ENCODE measurements around the gene TEC.

Gene TEC

DNA sequence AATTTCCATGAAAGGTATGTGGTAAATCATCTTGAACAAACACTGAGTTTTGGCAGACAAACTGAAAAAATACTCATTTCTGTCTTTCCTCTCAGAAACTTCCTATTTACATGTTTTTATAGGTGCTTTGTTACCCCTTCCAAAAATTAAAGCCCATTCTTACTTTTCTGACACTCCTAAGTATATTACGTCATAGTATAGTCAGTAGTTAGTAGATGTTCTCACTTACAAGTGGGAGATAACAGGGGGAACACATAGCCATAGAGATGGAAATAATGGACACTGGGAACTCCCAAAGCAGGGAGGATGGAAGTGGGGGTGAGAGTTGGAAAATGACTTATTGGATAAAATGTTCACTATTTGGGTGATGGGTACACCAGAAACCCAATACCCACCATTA, 164.4 kb downstream of the TEC start:
- no peak overlapping the region for H3K27ac ChIP-seq
- H3K9ac ChIP-seq: no peak overlapping the region
- TF ChIP-seq, protein P1, sequence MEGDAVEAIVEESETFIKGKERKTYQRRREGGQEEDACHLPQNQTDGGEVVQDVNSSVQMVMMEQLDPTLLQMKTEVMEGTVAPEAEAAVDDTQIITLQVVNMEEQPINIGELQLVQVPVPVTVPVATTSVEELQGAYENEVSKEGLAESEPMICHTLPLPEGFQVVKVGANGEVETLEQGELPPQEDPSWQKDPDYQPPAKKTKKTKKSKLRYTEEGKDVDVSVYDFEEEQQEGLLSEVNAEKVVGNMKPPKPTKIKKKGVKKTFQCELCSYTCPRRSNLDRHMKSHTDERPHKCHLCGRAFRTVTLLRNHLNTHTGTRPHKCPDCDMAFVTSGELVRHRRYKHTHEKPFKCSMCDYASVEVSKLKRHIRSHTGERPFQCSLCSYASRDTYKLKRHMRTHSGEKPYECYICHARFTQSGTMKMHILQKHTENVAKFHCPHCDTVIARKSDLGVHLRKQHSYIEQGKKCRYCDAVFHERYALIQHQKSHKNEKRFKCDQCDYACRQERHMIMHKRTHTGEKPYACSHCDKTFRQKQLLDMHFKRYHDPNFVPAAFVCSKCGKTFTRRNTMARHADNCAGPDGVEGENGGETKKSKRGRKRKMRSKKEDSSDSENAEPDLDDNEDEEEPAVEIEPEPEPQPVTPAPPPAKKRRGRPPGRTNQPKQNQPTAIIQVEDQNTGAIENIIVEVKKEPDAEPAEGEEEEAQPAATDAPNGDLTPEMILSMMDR (conservative IDR thresholded peaks at IDR 0.05; ENCODE audit: low read depth, low read length): no peak
- no peak overlapping the region for H3K4me3 ChIP-seq (IDR thresholded peaks at IDR 0.05; ENCODE audit: insufficient read depth, low read depth, low read length)
- H3K79me2 ChIP-seq (ENCODE audit: insufficient read depth, low read depth): no peaks in the 10 kb centered on the region
- peaks cover 47% of the 10 kb centered on the region for H3K4me1 ChIP-seq (ENCODE audit: low read depth, poor library complexity, severe bottlenecking)
- H3K27me3 ChIP-seq (ENCODE audit: insufficient read depth, low read depth): no peaks in the 10 kb centered on the region
- no peaks in the 10 kb centered on the region for H3K36me3 ChIP-seq (ENCODE audit: insufficient read depth)
- H3K4me2 ChIP-seq: no peak overlapping the region
- H4K20me1 ChIP-seq (ENCODE audit: insufficient read depth): no peaks in the 10 kb centered on the region
- no peak overlapping the region for H2AFZ ChIP-seq (ENCODE audit: low read depth)

DNA sequence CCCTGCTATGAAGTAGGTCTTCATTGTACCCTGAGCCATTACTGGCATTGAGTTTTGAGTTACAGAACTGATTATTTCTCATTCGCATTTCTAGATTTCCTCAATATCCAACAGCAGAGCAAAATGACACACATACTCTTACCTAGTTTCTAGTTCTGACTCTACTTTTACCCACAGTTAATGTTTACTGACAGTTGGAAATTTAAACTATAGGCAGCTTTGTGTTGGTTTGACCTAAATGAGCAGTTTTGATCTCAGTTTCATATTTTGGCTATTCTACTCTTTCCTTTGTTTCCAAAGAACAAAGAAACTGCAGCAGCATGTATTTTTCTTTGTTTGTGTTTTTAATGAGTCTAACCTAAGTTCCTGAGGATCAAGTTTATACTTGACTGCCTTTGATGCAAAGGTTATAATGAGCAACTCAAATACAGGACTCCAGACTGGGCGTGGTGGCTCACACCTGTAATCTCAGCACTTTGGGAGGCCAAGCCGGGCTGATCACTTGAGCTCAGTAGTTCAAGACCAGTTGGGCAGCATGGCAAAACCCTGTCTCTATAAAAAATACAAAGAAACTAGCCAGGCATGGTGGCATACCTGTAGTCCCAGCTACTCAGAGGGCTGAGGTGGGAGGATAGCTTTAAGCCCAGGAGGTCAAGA, 166.0 kb downstream of the TEC start:
- Histone ChIP-seq H3K36me3 (ENCODE audit: insufficient read depth) (no peaks in the 10 kb centered on the region), H3K9ac (peak overlapping the region; percentile 20; the same call in 1 of the 2 replicates), H3K4me2 (peak overlapping the region; percentile 16; the same call in 1 of the 2 replicates), H4K20me1 (ENCODE audit: insufficient read depth) (no peaks in the 10 kb centered on the region), H3K27me3 (ENCODE audit: insufficient read depth, low read depth) (no peaks in the 10 kb centered on the region), H3K27ac (peak overlapping the region; percentile 86), H2AFZ (ENCODE audit: low read depth) (no peak overlapping the region), H3K79me2 (ENCODE audit: insufficient read depth, low read depth) (no peaks in the 10 kb centered on the region), H3K4me1 (ENCODE audit: low read depth, poor library complexity, severe bottlenecking) (peaks cover 42% of the 10 kb centered on the region), H3K4me3 (IDR thresholded peaks at IDR 0.05; ENCODE audit: insufficient read depth, low read depth, low read length) (no peak overlapping the region)
- TF ChIP-seq, protein P1 (conservative IDR thresholded peaks at IDR 0.05; ENCODE audit: low read depth, low read length): no peak

DNA sequence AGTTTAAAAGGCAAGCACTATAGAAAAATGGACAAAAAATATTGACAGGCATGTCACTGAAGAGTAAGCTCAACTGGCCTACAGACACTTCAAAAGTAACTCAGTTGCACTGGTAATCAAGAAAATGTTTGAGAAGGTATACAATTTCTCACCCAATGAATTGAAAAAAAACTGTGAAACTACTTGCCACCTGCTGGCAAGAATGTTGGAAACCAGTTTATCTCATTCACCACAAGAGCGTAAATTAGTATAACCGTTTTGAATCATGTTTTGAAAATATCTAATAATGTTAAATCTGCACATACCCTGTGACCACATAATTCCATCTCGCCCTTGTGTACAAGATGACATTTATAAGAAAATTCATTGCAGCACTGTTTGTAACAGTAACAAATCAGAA, 167.3 kb downstream of the TEC start:
- H3K79me2 ChIP-seq (ENCODE audit: insufficient read depth, low read depth): no peaks in the 10 kb centered on the region
- H3K36me3 ChIP-seq (ENCODE audit: insufficient read depth): no peaks in the 10 kb centered on the region
- no peaks in the 10 kb centered on the region for H4K20me1 ChIP-seq (ENCODE audit: insufficient read depth)
- H3K4me3 ChIP-seq (IDR thresholded peaks at IDR 0.05; ENCODE audit: insufficient read depth, low read depth, low read length): no peak overlapping the region
- H2AFZ ChIP-seq (ENCODE audit: low read depth): no peak overlapping the region
- H3K9ac ChIP-seq: no peak overlapping the region
- H3K27me3 ChIP-seq (ENCODE audit: insufficient read depth, low read depth): no peaks in the 10 kb centered on the region
- peak overlapping the region; percentile 86; the same call in 1 of the 2 replicates for H3K27ac ChIP-seq
- TF ChIP-seq, protein P1 (conservative IDR thresholded peaks at IDR 0.05; ENCODE audit: low read depth, low read length): no peak
- H3K4me2 ChIP-seq: peak overlapping the region; percentile 16
- H3K4me1 ChIP-seq (ENCODE audit: low read depth, poor library complexity, severe bottlenecking): peaks cover 42% of the 10 kb centered on the region

- Histone ChIP-seq H3K4me1 (ENCODE audit: low read depth, poor library complexity, severe bottlenecking) (peaks cover 36% of the 10 kb centered on the region), H2AFZ (ENCODE audit: low read depth) (no peak overlapping the region), H4K20me1 (ENCODE audit: insufficient read depth) (no peaks in the 10 kb centered on the region), H3K4me3 (IDR thresholded peaks at IDR 0.05; ENCODE audit: insufficient read depth, low read depth, low read length) (no peak overlapping the region), H3K36me3 (ENCODE audit: insufficient read depth) (no peaks in the 10 kb centered on the region), H3K27me3 (ENCODE audit: insufficient read depth, low read depth) (no peaks in the 10 kb centered on the region), H3K79me2 (ENCODE audit: insufficient read depth, low read depth) (no peaks in the 10 kb centered on the region), H3K4me2 (no peak overlapping the region), H3K27ac (no peak overlapping the region), H3K9ac (no peak overlapping the region)
- TF ChIP-seq, protein P1 (conservative IDR thresholded peaks at IDR 0.05; ENCODE audit: low read depth, low read length): no peak
Measured at GRCh38 chr4:48100256-48100655, 169.4 kb downstream of the TEC start.
